Astrocyte (in vitro differentiated cells and primary cell): ENCODE results near the gene HSP90AA1. TPM values are rescaled to one million over a fixed set of nuclear protein-coding genes. Genes with fewer than 3 reads are reported as not detected.
"Not testable (repeated sequence)": the region's sequence is repeated elsewhere in the genome, so short reads cannot be mapped to it uniquely, and the experiment has no call there.

ENCODE experiments used
- DNase-seq: peaks from one replicate; pipeline ENCODE4 v3.0.0-alpha.2; 2010; ENCODE audit warnings: low read depth
- FAIRE-seq: peaks from 2 replicates; lab custom pipeline; 2011; peaks lifted over from hg19 to GRCh38; lab: Jason Lieb, UNC
- H2AFZ ChIP-seq: 2 replicates; pipeline ENCODE4 v1.6.0; 2012; ENCODE audit warnings: low read depth, low read length, inconsistent platforms
- H3K27ac ChIP-seq: 2 replicates; pipeline ENCODE4 v1.5.1; 2011; ENCODE audit warnings: low read depth, low read length, inconsistent platforms
- H3K27me3 ChIP-seq: 2 replicates; pipeline ENCODE4 v1.6.0; 2011; ENCODE audit warnings: low read length, inconsistent platforms; ENCODE audit not compliant: insufficient read depth
- H3K36me3 ChIP-seq: 2 replicates; pipeline ENCODE4 v1.5.1; 2011; ENCODE audit warnings: low read length, inconsistent platforms; ENCODE audit not compliant: insufficient read depth
- H3K4me1 ChIP-seq: 2 replicates; pipeline ENCODE4 v1.5.1; 2011; ENCODE audit warnings: low read length, inconsistent platforms; ENCODE audit not compliant: insufficient read depth
- H3K4me2 ChIP-seq: 2 replicates; pipeline ENCODE4 v1.6.0; 2012; ENCODE audit warnings: low read length, inconsistent platforms
- H3K4me3 ChIP-seq: 2 replicates; pipeline ENCODE4 v1.5.1; 2011; ENCODE audit warnings: low read depth, mild to moderate bottlenecking, low read length, inconsistent platforms; ENCODE audit not compliant: insufficient read depth
- H3K79me2 ChIP-seq: 2 replicates; pipeline ENCODE4 v1.6.0; 2012; ENCODE audit warnings: mild to moderate bottlenecking, low read length, inconsistent platforms; ENCODE audit not compliant: insufficient read depth
- H3K9ac ChIP-seq: 2 replicates; pipeline ENCODE4 v1.6.0; 2012; ENCODE audit warnings: mild to moderate bottlenecking, low read length, inconsistent platforms
- H3K9me3 ChIP-seq: 2 replicates; pipeline ENCODE4 v1.5.1; 2012; ENCODE audit warnings: low read depth, mild to moderate bottlenecking, low read length, inconsistent platforms; ENCODE audit not compliant: insufficient read depth
- H4K20me1 ChIP-seq: 2 replicates; pipeline ENCODE4 v1.6.0; 2012; ENCODE audit warnings: low read length, inconsistent platforms; ENCODE audit not compliant: insufficient read depth
- H3K27ac Mint-ChIP-seq: one replicate; pipeline ENCODE4 v1.8.0; 2021; ENCODE audit warnings: mild to moderate bottlenecking, mixed read lengths; ENCODE audit not compliant: unreplicated experiment
- H3K27me3 Mint-ChIP-seq: one replicate; pipeline ENCODE4 v1.8.0; 2021; ENCODE audit warnings: low read depth, mixed read lengths; ENCODE audit not compliant: unreplicated experiment
- H3K36me3 Mint-ChIP-seq: one replicate; pipeline ENCODE4 v1.8.0; 2021; ENCODE audit warnings: low read depth, mixed read lengths; ENCODE audit not compliant: unreplicated experiment
- H3K4me1 Mint-ChIP-seq: one replicate; pipeline ENCODE4 v1.8.0; 2021; ENCODE audit warnings: low read depth, mixed read lengths; ENCODE audit not compliant: unreplicated experiment
- H3K4me3 Mint-ChIP-seq: one replicate; pipeline ENCODE4 v1.8.0; 2021; ENCODE audit warnings: mild to moderate bottlenecking, moderate library complexity, mixed read lengths; ENCODE audit not compliant: unreplicated experiment
- H3K9me3 Mint-ChIP-seq: one replicate; pipeline ENCODE4 v1.8.0; 2021; ENCODE audit warnings: mild to moderate bottlenecking, mixed read lengths; ENCODE audit not compliant: unreplicated experiment
- CTCF ChIP-seq: IDR thresholded peaks from 2 replicates; pipeline ENCODE4 v1.5.1; 2011; ENCODE audit warnings: low read depth, mild to moderate bottlenecking, inconsistent platforms, low read length, moderate library complexity; ENCODE audit not compliant: insufficient read depth
- EZH2 ChIP-seq: IDR thresholded peaks from 2 replicates; pipeline ENCODE4 v1.6.1; 2012; ENCODE audit warnings: mild to moderate bottlenecking, low read length, inconsistent platforms; ENCODE audit not compliant: insufficient read depth
- total RNA-seq: library from RNA; stranded (reverse); gene quantifications from 2 replicates; pipeline ENCODE4 v1.2.1, GENCODE V29; 2021

The HSP90AA1 gene
- total RNA-seq, 1 donor from 2014 or later = 428 TPM

DNA sequence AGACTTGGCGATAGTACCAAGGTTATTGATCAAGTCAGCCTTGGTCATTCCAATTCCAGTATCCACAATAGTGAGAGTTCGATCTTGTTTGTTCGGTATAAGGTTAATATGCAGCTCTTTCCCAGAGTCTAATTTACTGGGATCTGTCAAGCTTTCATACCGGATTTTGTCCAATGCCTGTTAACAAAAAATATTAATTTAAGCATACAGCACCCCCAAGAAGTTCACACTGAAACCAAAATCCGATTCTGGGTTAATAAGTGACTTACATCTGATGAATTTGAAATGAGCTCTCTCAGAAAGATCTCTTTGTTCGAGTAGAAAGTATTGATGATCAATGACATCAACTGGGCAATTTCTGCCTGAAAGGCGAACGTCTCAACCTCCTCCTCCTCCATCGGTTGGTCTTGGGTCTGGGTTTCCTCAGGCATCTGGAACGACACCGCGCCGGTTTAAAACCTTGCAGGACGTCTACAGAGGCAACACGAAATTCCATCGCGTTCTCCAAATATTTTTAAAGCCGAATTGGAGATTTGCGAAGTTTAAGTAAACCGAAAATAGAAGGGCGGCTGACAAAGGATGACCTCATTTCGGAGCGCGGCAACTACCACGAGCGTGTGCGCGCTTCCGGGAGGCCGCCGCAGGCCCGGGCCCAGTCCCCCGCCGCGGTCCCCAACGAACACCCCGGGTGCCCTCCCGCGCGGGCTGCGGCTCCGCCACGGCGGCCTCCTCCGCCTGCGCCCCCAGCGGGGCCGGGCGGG is 716 bp downstream of the HSP90AA1 start:
- peak overlapping the region; percentile 93 for H3K4me3 ChIP-seq
- no peaks in the 10 kb centered on the region for H3K27me3 ChIP-seq
- no peak overlapping the region for H2AFZ ChIP-seq
- H3K4me2 ChIP-seq = peak overlapping the region; percentile 96
- H3K79me2 ChIP-seq = peaks cover 62% of the 10 kb centered on the region
- H3K27me3 Mint-ChIP-seq = no peaks in the 10 kb centered on the region
- peak; percentile 52 for DNase-seq
- no peaks in the 10 kb centered on the region for H3K9me3 ChIP-seq
- FAIRE-seq = no peak
- peaks cover 33% of the 10 kb centered on the region for H3K4me1 Mint-ChIP-seq
- peak overlapping the region; percentile 97 for H3K9ac ChIP-seq
- H3K4me3 Mint-ChIP-seq = peak overlapping the region; percentile 95
- peaks cover 49% of the 10 kb centered on the region for H3K36me3 ChIP-seq
- peak overlapping the region; percentile 79 for H3K27ac ChIP-seq
- TF ChIP-seq CTCF = no peak
- TF ChIP-seq EZH2 = no peak
- H3K36me3 Mint-ChIP-seq = peaks cover 22% of the 10 kb centered on the region
- H3K4me1 ChIP-seq = peaks cover 35% of the 10 kb centered on the region
- H3K9me3 Mint-ChIP-seq = no peaks in the 10 kb centered on the region
- peak overlapping the region; percentile 72 for H3K27ac Mint-ChIP-seq
- H4K20me1 ChIP-seq = peaks cover 54% of the 10 kb centered on the region

GRCh38 chr14:102085488-102085887 is 1.4 kb downstream of the HSP90AA1 start:
- H3K9me3 ChIP-seq = no peaks in the 10 kb centered on the region
- no peak overlapping the region for H3K27ac ChIP-seq
- peak overlapping the region; percentile 93 for H3K4me3 ChIP-seq
- Mint-ChIP-seq H3K4me1 (peaks cover 38% of the 10 kb centered on the region), H3K9me3 (no peaks in the 10 kb centered on the region), H3K27me3 (no peaks in the 10 kb centered on the region), H3K36me3 (peaks cover 23% of the 10 kb centered on the region), H3K27ac (no peak overlapping the region), H3K4me3 (peak overlapping the region; percentile 95)
- H3K36me3 ChIP-seq = peaks cover 55% of the 10 kb centered on the region
- no peak for DNase-seq
- H3K4me1 ChIP-seq = peaks cover 35% of the 10 kb centered on the region
- peak overlapping the region; percentile 96 for H3K4me2 ChIP-seq
- FAIRE-seq = no peak
- H3K9ac ChIP-seq = peak overlapping the region; percentile 97
- TF ChIP-seq CTCF (no peak), EZH2 (no peak)
- no peak overlapping the region for H2AFZ ChIP-seq
- H4K20me1 ChIP-seq = peaks cover 60% of the 10 kb centered on the region
- peaks cover 69% of the 10 kb centered on the region for H3K79me2 ChIP-seq
- H3K27me3 ChIP-seq = no peaks in the 10 kb centered on the region

DNA sequence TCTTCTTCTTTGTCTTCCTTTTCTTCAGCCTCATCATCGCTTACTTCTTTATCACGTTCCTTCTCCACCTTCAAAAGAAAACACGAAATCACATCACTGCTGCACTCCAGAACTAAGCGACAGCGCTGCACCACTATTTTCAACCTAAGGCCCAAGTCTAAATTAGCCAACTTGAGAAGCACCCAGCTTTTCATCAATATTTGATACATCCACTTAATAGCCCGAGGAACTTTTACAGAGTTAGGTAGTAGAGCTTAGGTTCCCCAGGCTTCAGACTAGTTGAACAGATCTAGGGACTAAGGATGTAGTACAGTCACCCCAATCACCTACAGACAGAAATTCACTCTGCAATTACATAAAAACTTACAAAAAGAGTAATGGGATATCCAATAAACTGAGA is 1.9 kb downstream of the HSP90AA1 start:
- no peak overlapping the region for H2AFZ ChIP-seq
- no peak overlapping the region for H3K27ac ChIP-seq
- peaks cover 38% of the 10 kb centered on the region for H3K4me1 Mint-ChIP-seq
- peaks cover 61% of the 10 kb centered on the region for H3K36me3 ChIP-seq
- peak overlapping the region; percentile 95 for H3K4me3 Mint-ChIP-seq
- DNase-seq = no peak
- peak overlapping the region; percentile 96 for H3K4me2 ChIP-seq
- TF ChIP-seq EZH2 (no peak), CTCF (no peak)
- peaks cover 66% of the 10 kb centered on the region for H4K20me1 ChIP-seq
- H3K9ac ChIP-seq = peak overlapping the region; percentile 97
- no peaks in the 10 kb centered on the region for H3K9me3 Mint-ChIP-seq
- no peak for FAIRE-seq
- peaks cover 27% of the 10 kb centered on the region for H3K36me3 Mint-ChIP-seq
- peak overlapping the region; percentile 7 for H3K27ac Mint-ChIP-seq
- H3K9me3 ChIP-seq = no peaks in the 10 kb centered on the region
- H3K27me3 Mint-ChIP-seq = no peaks in the 10 kb centered on the region
- no peaks in the 10 kb centered on the region for H3K27me3 ChIP-seq
- peaks cover 69% of the 10 kb centered on the region for H3K79me2 ChIP-seq
- peaks cover 35% of the 10 kb centered on the region for H3K4me1 ChIP-seq
- peak overlapping the region; percentile 93 for H3K4me3 ChIP-seq

DNA sequence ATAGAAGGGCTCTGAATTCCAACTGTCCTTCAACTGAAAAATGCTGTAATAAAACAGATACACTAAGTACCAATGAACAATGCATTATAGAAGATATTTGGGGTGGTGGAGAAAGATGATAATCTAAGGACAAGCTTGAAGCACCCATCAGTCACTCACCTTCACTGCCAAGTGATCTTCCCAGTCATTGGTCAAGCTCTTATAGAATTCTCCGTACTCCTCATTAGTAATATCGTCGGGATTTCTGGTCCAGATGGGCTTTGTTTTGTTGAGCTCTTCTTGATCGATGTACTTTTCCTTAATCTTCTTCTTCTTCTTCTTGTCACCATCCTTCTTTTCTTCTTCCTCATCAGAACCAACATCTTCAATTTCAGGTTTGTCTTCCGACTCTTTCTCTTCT is 2.3 kb downstream of the HSP90AA1 start:
- not testable (repeated sequence) for H3K27me3 ChIP-seq, FAIRE-seq, H3K27ac ChIP-seq, H2AFZ ChIP-seq, DNase-seq, H3K27me3 Mint-ChIP-seq, H3K9me3 ChIP-seq, H3K9me3 Mint-ChIP-seq
- Histone ChIP-seq H4K20me1 (peaks cover 69% of the 10 kb centered on the region), H3K4me2 (peak overlapping the region; percentile 96), H3K79me2 (peaks cover 69% of the 10 kb centered on the region), H3K4me3 (peak overlapping the region; percentile 93), H3K36me3 (peaks cover 65% of the 10 kb centered on the region), H3K9ac (peak overlapping the region; percentile 97), H3K4me1 (peaks cover 35% of the 10 kb centered on the region)
- peaks cover 31% of the 10 kb centered on the region for H3K36me3 Mint-ChIP-seq
- H3K4me3 Mint-ChIP-seq = peak overlapping the region; percentile 95
- H3K4me1 Mint-ChIP-seq = peaks cover 38% of the 10 kb centered on the region
- H3K27ac Mint-ChIP-seq = peak overlapping the region; percentile 7
